Tibial nerve (tissue), 4 donors: Measurements from ENCODE around the gene OSBPL6. TPM values are rescaled to one million over a fixed set of nuclear protein-coding genes. Genes with fewer than 3 reads are reported as not detected.
A peak's percentile ranks its signal among the peaks of the same experiment; 100 is the strongest.

ENCODE experiments used
- DNase-seq, 2 donors: peaks; one replicate each; pipeline ENCODE4 v3.0.0-alpha.2; 2019; ENCODE audit warnings: low spot score in 2 of 2
- H3K27ac ChIP-seq, 4 donors: fragments of 200-600 bp; sonication (generic) in 3 of 4; one replicate each; pipeline ENCODE4 v1.5.1; 2017 to 2019; ENCODE audit warnings: mild to moderate bottlenecking in 1 of 4
- H3K27me3 ChIP-seq, 2 donors: fragments of 200-600 bp; sonication (generic) in 1 of 2; one replicate each; pipeline versions ENCODE4 v1.5.1 to v1.6.0; 2017 to 2019
- H3K36me3 ChIP-seq, 3 donors: fragments of 200-600 bp; sonication (generic); one replicate each; pipeline ENCODE4 v1.5.1; 2018 to 2019
- H3K4me1 ChIP-seq, 4 donors: fragments of 200-600 bp; sonication (generic) in 3 of 4; one replicate each; pipeline ENCODE4 v1.5.1; 2017 to 2019
- H3K4me3 ChIP-seq, 4 donors: fragments of 200-600 bp; sonication (generic) in 3 of 4; one replicate each; pipeline ENCODE4 v1.5.1; 2017 to 2019; ENCODE audit warnings: mild to moderate bottlenecking in 1 of 4, moderate library complexity in 1 of 4
- H3K9me3 ChIP-seq, 4 donors: fragments of 200-600 bp; sonication (generic) in 3 of 4; one replicate each; pipeline ENCODE4 v1.5.1; 2017 to 2019
- CTCF ChIP-seq, 5 experiments: fragments of 200-600 bp in 3 of 5; fragments of 450-650 bp in 2 of 5; sonication (generic) in 3 of 5; IDR thresholded peaks; one replicate each; pipeline ENCODE4 v1.5.1; 2016 to 2019; ENCODE audit warnings: antibody characterized with exemption in 5 of 5, mild to moderate bottlenecking in 3 of 5, moderate library complexity in 2 of 5
- EP300 ChIP-seq, 2 donors: sonication (generic); formaldehyde crosslinking; IDR thresholded peaks; one replicate each; pipeline ENCODE4 v1.6.1; 2017; ENCODE audit warnings: antibody characterized with exemption in 2 of 2, mild to moderate bottlenecking in 1 of 2
- POLR2A ChIP-seq, 2 donors: fragments of 450-650 bp; IDR thresholded peaks; one replicate each; pipeline ENCODE4 v1.6.1; 2017; ENCODE audit warnings: antibody characterized with exemption in 2 of 2, mild to moderate bottlenecking in 2 of 2, moderate library complexity in 2 of 2
- WGBS, 2 donors: methylation state at CpG; one replicate each; pipeline ENCODE4 v1.1.5; 2018; 5-methylcytosine and 5-hydroxymethylcytosine counted together
- total RNA-seq, 4 donors: library from RNA; depleted of rRNA; stranded (reverse); fragments of >200 nt; gene quantifications; one replicate each; pipeline ENCODE4 v1.1.0, GENCODE V29; 2016

The OSBPL6 gene
- total RNA-seq, 4 donors from 2014 or later: 0.66 to 3.1 (median 1.6) TPM

GRCh38 chr2:178295115-178295514 lies 100.8 kb downstream of the OSBPL6 start:
- DNase-seq: no peak
- TF ChIP-seq EP300 (IDR thresholded peaks at IDR 0.05): no peak
- TF ChIP-seq CTCF (IDR thresholded peaks at IDR 0.05): no peak
- no peak for TF ChIP-seq POLR2A (IDR thresholded peaks at IDR 0.05)
- Histone ChIP-seq H3K27me3 (no peaks in the 10 kb centered on the region), H3K4me3 (no peak overlapping the region), H3K4me1 (peaks cover 0 to 4% (median 0%) of the 10 kb centered on the region in 4 donors), H3K27ac (no peak overlapping the region), H3K36me3 (no peaks in the 10 kb centered on the region), H3K9me3 (no peaks in the 10 kb centered on the region)
- WGBS, 2 donors: 91% methylated on average over 4 of the region's 4 CpGs

- no peak for TF ChIP-seq POLR2A (IDR thresholded peaks at IDR 0.05)
- TF ChIP-seq EP300 (IDR thresholded peaks at IDR 0.05): no peak
- TF ChIP-seq CTCF (IDR thresholded peaks at IDR 0.05): no peak
- Histone ChIP-seq H3K4me3 (no peak overlapping the region), H3K9me3 (no peaks in the 10 kb centered on the region), H3K27me3 (no peaks in the 10 kb centered on the region), H3K4me1 (peaks cover 0 to 4% (median 0%) of the 10 kb centered on the region in 4 donors), H3K36me3 (no peaks in the 10 kb centered on the region), H3K27ac (no peak overlapping the region)
- WGBS, 2 donors: 79 to 90% methylated on average over 3 of the region's 3 CpGs
- no peak for DNase-seq
These were observed 101.6 kb downstream of the OSBPL6 start for GRCh38 chr2:178295906-178296305.

- H3K27me3 ChIP-seq: no peaks in the 10 kb centered on the region
- H3K9me3 ChIP-seq: no peaks in the 10 kb centered on the region
- no peak overlapping the region for H3K4me3 ChIP-seq
- no peak for TF ChIP-seq CTCF (IDR thresholded peaks at IDR 0.05)
- no peak for TF ChIP-seq POLR2A (IDR thresholded peaks at IDR 0.05)
- no peak for TF ChIP-seq EP300 (IDR thresholded peaks at IDR 0.05)
- DNase-seq: no peak
- 86 to 92% methylated on average over 5 of the region's 5 CpGs for WGBS, 2 donors
- no peak overlapping the region for H3K27ac ChIP-seq
- no peaks in the 10 kb centered on the region for H3K36me3 ChIP-seq
- peaks cover 0 to 4% (median 0%) of the 10 kb centered on the region in 4 donors for H3K4me1 ChIP-seq
These were observed 102.2 kb downstream of the OSBPL6 start for GRCh38 chr2:178296394-178297090.

GRCh38 chr2:178297091-178297411 lies 102.7 kb downstream of the OSBPL6 start:
- H3K9me3 ChIP-seq: no peaks in the 10 kb centered on the region
- no peaks in the 10 kb centered on the region for H3K27me3 ChIP-seq
- peaks cover 0 to 4% (median 0%) of the 10 kb centered on the region in 4 donors for H3K4me1 ChIP-seq
- no peak for TF ChIP-seq CTCF (IDR thresholded peaks at IDR 0.05)
- no peak for TF ChIP-seq POLR2A (IDR thresholded peaks at IDR 0.05)
- no peak for TF ChIP-seq EP300 (IDR thresholded peaks at IDR 0.05)
- WGBS, 2 donors: 91 to 96% methylated on average over 1 of the region's 1 CpG
- H3K4me3 ChIP-seq: no peak overlapping the region
- no peak overlapping the region for H3K27ac ChIP-seq
- DNase-seq: no peak
- no peaks in the 10 kb centered on the region for H3K36me3 ChIP-seq

- no peaks in the 10 kb centered on the region for H3K36me3 ChIP-seq
- H3K4me3 ChIP-seq: no peak overlapping the region
- H3K27me3 ChIP-seq: no peaks in the 10 kb centered on the region
- H3K9me3 ChIP-seq: no peaks in the 10 kb centered on the region
- no peak for TF ChIP-seq CTCF (IDR thresholded peaks at IDR 0.05)
- peak in 1 of 2 donors; percentile 59 for TF ChIP-seq EP300 (IDR thresholded peaks at IDR 0.05)
- H3K4me1 ChIP-seq: peaks cover 0 to 4% (median 0%) of the 10 kb centered on the region in 4 donors
- no peak for DNase-seq
- peak overlapping the region in 2 of 4 donors; percentile 2 to 4 for H3K27ac ChIP-seq
These were observed 104.5 kb downstream of the OSBPL6 start for GRCh38 chr2:178298785-178299212.
